Activated CD4-positive, alpha-beta memory T cell treated with anti-CD3 and anti-CD28 coated beads for 36 hours (primary cell): ENCODE measurements around the gene ITGA1. TPM values are rescaled to one million over a fixed set of nuclear protein-coding genes. Genes with fewer than 3 reads are reported as not detected.

Source experiments
- CTCF ChIA-PET: fragments of 350-600 bp; sonication (Branson Sonifier 250); formaldehyde crosslinking; loops from one replicate; lab custom pipeline; 2021; ENCODE audit warnings: antibody characterized with exemption, inconsistent platforms; lab: Charles Lee
- POLR2A ChIA-PET: fragments of 350-600 bp; sonication (Branson Sonifier 250); formaldehyde crosslinking; loops from one replicate; lab custom pipeline; 2021; ENCODE audit warnings: antibody characterized with exemption; lab: Charles Lee
- DNase-seq: peaks from one replicate; pipeline ENCODE4 v3.0.0-alpha.2; 2020
- H3K27ac Mint-ChIP-seq: one replicate; pipeline ENCODE4 v1.8.0; 2021; ENCODE audit warnings: mixed read lengths
- H3K27me3 Mint-ChIP-seq: one replicate; pipeline ENCODE4 v1.8.0; 2021; ENCODE audit warnings: mixed read lengths
- H3K36me3 Mint-ChIP-seq: one replicate; pipeline ENCODE4 v1.8.0; 2021; ENCODE audit warnings: mixed read lengths
- H3K4me1 Mint-ChIP-seq: one replicate; pipeline ENCODE4 v1.8.0; 2021; ENCODE audit warnings: low read depth, mixed read lengths
- H3K4me3 Mint-ChIP-seq: one replicate; pipeline ENCODE4 v1.8.0; 2021; ENCODE audit warnings: mild to moderate bottlenecking, mixed read lengths
- H3K9me3 Mint-ChIP-seq: one replicate; pipeline ENCODE4 v1.8.0; 2021; ENCODE audit warnings: mixed read lengths
- intact Hi-C: fragments of 100-400 bp; cut with micrococcal nuclease; formaldehyde crosslinking; loops from one replicate; pipeline ENCODE4 v1.15.1; 2023
- total RNA-seq, 2 experiments: library from RNA; stranded (reverse); gene quantifications; one replicate each; pipeline ENCODE4 v1.2.3, GENCODE V29; 2021

The ITGA1 gene
- total RNA-seq, 2 experiments from 2014 or later: 0.62 to 1.3 TPM

DNA sequence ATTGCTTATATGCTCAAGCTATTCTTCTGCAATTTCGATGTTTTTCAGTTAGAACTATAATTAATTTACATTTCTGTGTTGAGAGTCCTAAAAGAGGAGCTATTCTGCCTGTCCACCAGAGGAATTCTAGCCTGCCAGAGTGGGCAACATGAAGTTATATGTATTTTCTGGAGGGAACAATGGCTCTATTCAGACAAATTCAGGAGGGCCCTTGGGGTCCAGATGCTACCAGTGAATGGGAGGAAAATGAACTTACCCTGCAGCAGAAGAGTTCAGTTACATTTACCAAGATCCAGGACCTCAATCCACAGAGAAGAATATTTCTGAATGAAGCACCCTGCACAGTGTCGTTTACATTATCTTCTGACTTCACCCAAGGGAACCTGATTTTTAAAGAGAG is 80.7 kb downstream of the ITGA1 start:
- Mint-ChIP-seq H3K4me3 (no peak overlapping the region), H3K36me3 (no peaks in the 10 kb centered on the region), H3K27ac (no peak overlapping the region), H3K4me1 (no peaks in the 10 kb centered on the region), H3K9me3 (no peaks in the 10 kb centered on the region), H3K27me3 (no peaks in the 10 kb centered on the region)
- intact Hi-C loops: no loop called here
- ChIA-PET POLR2A (no interaction called here), CTCF (interaction anchor here (0.6 to 1.1 kb wide), 2 partner anchors 46 to 69 kb away, joined by 3 read pairs; no protein-coding TSS in a partner anchor)
- DNase-seq: no peak

DNA sequence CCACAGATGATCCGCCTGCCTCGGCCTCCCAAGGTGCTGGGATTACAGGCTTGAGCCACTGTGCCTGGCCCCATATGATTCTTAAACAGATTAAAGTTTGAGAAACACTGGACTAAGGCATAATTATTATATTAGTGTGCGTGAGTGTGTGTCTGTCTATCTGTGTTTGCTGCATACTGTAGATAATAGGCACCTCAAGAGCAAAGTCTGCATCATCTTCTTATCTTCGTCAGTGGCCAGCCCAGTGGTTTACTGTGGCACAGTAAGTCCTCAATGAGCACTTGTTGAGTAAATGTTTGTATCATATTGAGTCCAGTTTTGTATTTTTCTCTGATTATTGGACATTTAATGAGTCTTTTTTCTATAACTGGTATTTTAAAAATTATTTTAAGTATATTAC is 81.7 kb downstream of the ITGA1 start:
- no peak for DNase-seq
- no peaks in the 10 kb centered on the region for H3K36me3 Mint-ChIP-seq

DNA sequence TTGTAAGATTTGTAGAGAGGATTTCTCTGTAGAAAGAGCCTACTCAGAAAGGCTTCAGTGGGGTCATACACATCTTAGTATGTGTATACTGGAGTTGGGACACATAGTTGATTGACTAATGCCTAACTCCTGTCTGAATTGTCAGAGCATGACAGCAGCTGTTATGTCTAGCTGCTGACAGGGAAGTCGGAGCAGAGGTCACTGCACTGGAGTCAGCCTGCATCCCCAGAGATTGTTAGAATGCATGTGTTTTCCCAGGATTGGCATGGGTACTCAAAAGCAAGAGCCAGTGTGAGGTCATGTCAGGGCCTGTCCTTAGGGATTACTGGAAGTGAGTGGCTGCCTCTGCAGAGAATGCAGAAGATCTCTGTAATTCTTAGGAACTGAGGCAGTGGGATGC is 82.7 kb downstream of the ITGA1 start:
- DNase-seq: no peak
- ChIA-PET CTCF (no interaction called here), POLR2A (no interaction called here)
- H3K36me3 Mint-ChIP-seq: no peaks in the 10 kb centered on the region
- H3K27ac Mint-ChIP-seq: no peak overlapping the region
- no peaks in the 10 kb centered on the region for H3K9me3 Mint-ChIP-seq
- no peak overlapping the region for H3K4me3 Mint-ChIP-seq
- no peaks in the 10 kb centered on the region for H3K4me1 Mint-ChIP-seq
- intact Hi-C loops: no loop called here
- no peaks in the 10 kb centered on the region for H3K27me3 Mint-ChIP-seq

More for the DNA sequence above, 81.7 kb downstream of the ITGA1 start:
- intact Hi-C loops: no loop called here
- no peaks in the 10 kb centered on the region for H3K27me3 Mint-ChIP-seq
- CTCF ChIA-PET: no interaction called here
- no peaks in the 10 kb centered on the region for H3K9me3 Mint-ChIP-seq
- POLR2A ChIA-PET: no interaction called here
- H3K27ac Mint-ChIP-seq: no peak overlapping the region
- H3K4me3 Mint-ChIP-seq: no peak overlapping the region
- no peaks in the 10 kb centered on the region for H3K4me1 Mint-ChIP-seq

DNA sequence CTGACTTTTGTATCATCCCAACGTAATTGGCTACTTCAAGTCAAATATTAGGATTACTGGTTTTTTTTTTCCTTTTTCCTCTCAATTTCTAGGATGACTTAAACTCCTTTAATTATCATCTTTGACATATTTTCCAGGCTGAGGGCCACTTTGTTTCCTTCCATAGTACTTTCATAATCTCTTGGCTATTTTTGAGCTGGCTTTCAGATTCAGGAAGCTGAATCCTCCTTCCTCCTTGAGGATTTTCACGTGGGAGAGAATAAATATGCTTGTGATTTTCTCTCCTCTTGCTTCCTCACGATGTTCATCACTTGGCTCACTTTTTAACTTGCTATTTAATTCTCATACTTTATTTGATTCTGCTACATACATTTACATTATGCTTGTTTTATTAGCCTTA is 88.1 kb downstream of the ITGA1 start:
- no peaks in the 10 kb centered on the region for H3K9me3 Mint-ChIP-seq
- no peak overlapping the region for H3K4me3 Mint-ChIP-seq
- no peak overlapping the region for H3K27ac Mint-ChIP-seq
- no peaks in the 10 kb centered on the region for H3K27me3 Mint-ChIP-seq
- intact Hi-C loops: no loop called here
- DNase-seq: no peak
- H3K4me1 Mint-ChIP-seq: no peaks in the 10 kb centered on the region
- POLR2A ChIA-PET: no interaction called here
- no peaks in the 10 kb centered on the region for H3K36me3 Mint-ChIP-seq
- CTCF ChIA-PET: no interaction called here

DNA sequence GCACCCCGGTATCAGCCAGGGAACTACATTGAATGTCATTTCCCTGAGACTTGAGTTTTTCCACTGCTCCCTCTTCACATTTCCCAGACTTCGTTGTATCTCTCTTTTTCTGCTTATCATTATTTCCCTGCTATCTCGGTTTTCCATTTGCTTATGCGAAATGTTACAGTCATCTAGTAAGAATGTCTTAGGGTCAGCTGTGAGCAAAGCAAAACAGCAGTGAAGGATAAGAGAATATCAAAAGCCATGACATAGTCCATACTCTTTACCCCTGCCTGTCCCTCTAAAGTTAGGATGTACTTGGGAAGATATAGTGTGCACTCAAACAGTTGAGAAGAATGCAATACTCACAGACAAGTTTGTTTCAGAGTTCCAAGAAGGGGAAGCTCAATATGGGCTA is 88.7 kb downstream of the ITGA1 start:
- CTCF ChIA-PET: no interaction called here
- Mint-ChIP-seq H3K4me3 (no peak overlapping the region), H3K9me3 (no peaks in the 10 kb centered on the region), H3K27me3 (no peaks in the 10 kb centered on the region), H3K4me1 (no peaks in the 10 kb centered on the region), H3K27ac (no peak overlapping the region), H3K36me3 (no peaks in the 10 kb centered on the region)
- POLR2A ChIA-PET: no interaction called here
- intact Hi-C loops: no loop called here
- DNase-seq: no peak

DNA sequence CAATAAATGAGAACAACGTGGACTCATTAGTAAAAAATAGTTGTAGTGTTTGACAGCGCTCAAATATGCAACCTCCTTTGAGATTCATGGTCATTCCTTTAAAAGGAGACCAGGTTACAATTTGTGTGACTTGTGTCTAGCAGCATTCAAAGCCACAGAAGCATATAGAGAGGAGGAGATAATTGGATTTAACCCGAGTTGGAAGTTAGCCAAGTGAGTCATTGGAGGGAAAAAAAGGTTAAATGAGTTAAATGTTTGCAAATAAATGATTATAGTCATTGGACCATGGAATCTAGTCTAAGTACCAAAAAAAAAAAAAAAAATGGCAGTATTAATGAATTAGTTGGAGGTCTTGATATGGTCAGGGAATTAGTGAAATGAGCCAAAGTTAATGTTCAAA is 90.9 kb downstream of the ITGA1 start:
- intact Hi-C loops: no loop called here
- CTCF ChIA-PET: no interaction called here

DNA sequence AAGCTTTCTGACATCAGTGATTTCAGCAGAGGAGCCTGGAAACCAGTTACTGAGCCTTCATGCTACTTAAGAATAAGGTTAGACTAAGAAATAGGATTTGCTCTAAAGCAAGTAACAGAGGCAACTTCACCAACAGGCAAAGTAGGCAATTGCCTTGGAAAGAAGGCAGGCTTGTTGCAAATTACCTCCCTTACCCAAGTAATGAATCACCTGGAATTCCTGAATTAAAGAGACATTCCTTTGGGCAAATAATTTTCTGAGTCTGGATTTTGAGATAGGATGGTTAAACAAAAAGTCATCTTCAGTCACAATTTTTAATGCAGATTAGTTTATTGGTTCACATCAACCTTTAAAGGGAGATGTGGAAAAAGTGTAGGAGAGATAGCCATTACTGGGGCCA is 92.8 kb downstream of the ITGA1 start:
- intact Hi-C loops: no loop called here
- ChIA-PET CTCF (interaction anchor here (1.1 kb wide), 1 partner anchor 35 kb away, joined by 3 read pairs; no protein-coding TSS in a partner anchor), POLR2A (no interaction called here)
- DNase-seq: no peak
- Mint-ChIP-seq H3K27ac (no peak overlapping the region), H3K4me1 (no peaks in the 10 kb centered on the region), H3K9me3 (no peaks in the 10 kb centered on the region), H3K27me3 (no peaks in the 10 kb centered on the region), H3K4me3 (no peak overlapping the region), H3K36me3 (no peaks in the 10 kb centered on the region)

More for the DNA sequence above, 90.9 kb downstream of the ITGA1 start:
- no peaks in the 10 kb centered on the region for H3K27me3 Mint-ChIP-seq
- no peak overlapping the region for H3K4me3 Mint-ChIP-seq
- no peak for DNase-seq
- no peak overlapping the region for H3K27ac Mint-ChIP-seq
- POLR2A ChIA-PET: no interaction called here
- H3K9me3 Mint-ChIP-seq: no peaks in the 10 kb centered on the region
- H3K4me1 Mint-ChIP-seq: no peaks in the 10 kb centered on the region
- H3K36me3 Mint-ChIP-seq: no peaks in the 10 kb centered on the region

DNA sequence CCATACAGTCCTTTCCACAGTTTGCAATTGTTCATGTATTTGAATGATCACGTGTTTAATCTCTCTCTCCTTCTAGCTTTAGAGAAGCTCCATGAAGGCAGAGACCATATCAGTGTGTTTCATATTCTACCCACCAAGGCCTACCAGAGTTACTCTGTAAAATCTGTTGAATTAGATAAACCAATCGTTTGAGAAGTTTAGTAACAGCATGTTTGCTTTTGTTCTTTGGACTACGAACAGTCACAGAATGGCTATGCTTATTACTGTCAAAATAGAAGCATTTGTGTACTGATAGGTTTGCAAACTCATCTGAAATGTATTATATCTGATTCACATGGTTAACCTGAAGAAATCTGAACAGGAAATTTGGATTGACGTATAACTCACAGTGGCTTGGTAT is 93.8 kb downstream of the ITGA1 start:
- ChIA-PET CTCF (no interaction called here), POLR2A (no interaction called here)
- Mint-ChIP-seq H3K36me3 (no peaks in the 10 kb centered on the region), H3K4me3 (no peak overlapping the region), H3K27ac (no peak overlapping the region), H3K27me3 (no peaks in the 10 kb centered on the region), H3K9me3 (no peaks in the 10 kb centered on the region), H3K4me1 (no peaks in the 10 kb centered on the region)
- DNase-seq: no peak
- intact Hi-C loops: no loop called here

DNA sequence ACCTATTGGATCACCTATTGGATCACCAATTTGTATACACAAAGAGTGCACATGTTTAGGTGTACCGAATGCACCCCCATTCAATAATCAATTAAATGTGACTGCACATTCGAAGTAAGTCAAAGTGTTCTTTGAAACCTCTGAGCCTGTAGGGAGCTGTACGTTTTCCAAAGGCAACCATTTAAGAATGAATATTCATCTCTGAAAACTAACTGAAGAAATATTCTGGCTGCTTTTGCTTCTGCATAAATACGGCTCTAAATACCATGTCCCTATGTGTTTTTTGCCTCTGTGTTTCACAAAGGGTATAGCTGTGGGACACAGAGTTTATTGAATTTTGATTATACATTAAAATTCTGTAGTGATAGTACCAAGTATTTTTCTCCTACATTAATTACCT is 95.4 kb downstream of the ITGA1 start:
- POLR2A ChIA-PET: no interaction called here
- H3K4me1 Mint-ChIP-seq: no peaks in the 10 kb centered on the region
- CTCF ChIA-PET: interaction anchor here (0.6 kb wide), 1 partner anchor 71 kb away, joined by 3 read pairs; no protein-coding TSS in a partner anchor
- no peak overlapping the region for H3K27ac Mint-ChIP-seq
- no peaks in the 10 kb centered on the region for H3K36me3 Mint-ChIP-seq
- H3K4me3 Mint-ChIP-seq: no peak overlapping the region
- H3K27me3 Mint-ChIP-seq: no peaks in the 10 kb centered on the region
- H3K9me3 Mint-ChIP-seq: no peaks in the 10 kb centered on the region
- intact Hi-C loops: no loop called here
- DNase-seq: no peak

DNA sequence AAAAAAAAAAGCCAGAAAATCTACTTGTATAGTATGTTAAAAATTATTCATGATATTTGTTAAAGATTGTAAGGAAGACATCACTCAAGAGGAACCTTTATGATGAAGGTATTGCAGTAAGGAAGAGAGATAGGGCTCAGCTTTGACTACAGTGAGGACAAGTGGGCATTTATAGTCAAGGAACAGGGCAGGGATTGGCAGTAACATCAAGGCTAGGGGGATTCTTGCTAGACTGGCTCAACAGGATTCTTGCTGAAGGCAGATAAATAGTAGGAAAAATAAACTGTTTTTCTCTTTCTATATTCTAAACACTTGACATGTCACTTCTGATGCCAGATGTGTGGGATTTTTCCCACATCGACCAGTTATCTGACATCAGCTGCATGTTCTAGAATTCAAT is 96.7 kb downstream of the ITGA1 start:
- CTCF ChIA-PET: no interaction called here
- intact Hi-C loops: no loop called here
- POLR2A ChIA-PET: no interaction called here
- DNase-seq: no peak
- H3K36me3 Mint-ChIP-seq: no peaks in the 10 kb centered on the region
- no peaks in the 10 kb centered on the region for H3K27me3 Mint-ChIP-seq
- H3K4me1 Mint-ChIP-seq: no peaks in the 10 kb centered on the region
- no peak overlapping the region for H3K4me3 Mint-ChIP-seq
- H3K9me3 Mint-ChIP-seq: no peaks in the 10 kb centered on the region
- no peak overlapping the region for H3K27ac Mint-ChIP-seq

DNA sequence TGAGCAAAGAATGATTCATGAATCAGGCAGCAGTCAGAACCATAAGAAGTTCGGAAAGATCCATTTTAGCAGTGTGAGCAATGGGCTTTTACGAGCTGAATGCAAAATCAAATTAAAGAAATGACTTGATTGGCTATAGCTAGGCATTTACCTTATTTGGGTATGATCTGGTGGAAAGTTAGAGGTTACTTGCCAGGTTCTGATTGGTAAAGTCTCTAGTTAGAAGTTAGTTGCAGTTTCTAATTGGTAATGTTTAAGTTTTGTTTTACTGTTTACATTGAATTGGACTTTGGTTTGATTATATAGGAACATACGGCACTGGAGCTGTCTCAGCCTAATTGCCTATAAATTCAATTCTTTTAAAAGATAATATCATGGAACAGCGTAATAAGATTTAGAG is 97.9 kb downstream of the ITGA1 start:
- intact Hi-C loops: no loop called here
- no peak overlapping the region for H3K4me3 Mint-ChIP-seq
- H3K27ac Mint-ChIP-seq: no peak overlapping the region
- no peaks in the 10 kb centered on the region for H3K36me3 Mint-ChIP-seq
- H3K27me3 Mint-ChIP-seq: no peaks in the 10 kb centered on the region
- POLR2A ChIA-PET: no interaction called here
- H3K4me1 Mint-ChIP-seq: no peaks in the 10 kb centered on the region
- no peaks in the 10 kb centered on the region for H3K9me3 Mint-ChIP-seq
- CTCF ChIA-PET: no interaction called here
- DNase-seq: no peak

DNA sequence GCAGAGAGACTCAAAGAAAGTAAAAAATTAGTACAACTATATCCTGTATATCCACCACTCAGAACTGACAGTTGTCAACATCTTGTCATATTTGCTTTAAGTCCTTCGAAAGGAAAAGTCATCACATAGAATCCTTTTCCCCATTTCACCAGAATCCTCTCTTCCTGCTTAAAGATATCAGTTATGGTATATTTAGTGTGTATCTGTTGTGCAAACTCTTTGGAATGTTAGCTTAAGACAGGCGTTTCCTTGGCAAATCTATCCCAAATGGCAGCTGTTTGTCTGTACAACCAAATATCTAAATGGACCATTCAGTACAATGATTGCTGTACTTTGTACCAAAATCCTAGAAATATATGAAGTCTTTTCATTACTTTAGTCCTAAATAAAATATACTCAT is 98.5 kb downstream of the ITGA1 start:
- Mint-ChIP-seq H3K4me1 (no peaks in the 10 kb centered on the region), H3K27me3 (no peaks in the 10 kb centered on the region), H3K4me3 (no peak overlapping the region), H3K36me3 (no peaks in the 10 kb centered on the region), H3K27ac (no peak overlapping the region), H3K9me3 (no peaks in the 10 kb centered on the region)
- ChIA-PET CTCF (no interaction called here), POLR2A (no interaction called here)
- intact Hi-C loops: no loop called here
- no peak for DNase-seq

DNA sequence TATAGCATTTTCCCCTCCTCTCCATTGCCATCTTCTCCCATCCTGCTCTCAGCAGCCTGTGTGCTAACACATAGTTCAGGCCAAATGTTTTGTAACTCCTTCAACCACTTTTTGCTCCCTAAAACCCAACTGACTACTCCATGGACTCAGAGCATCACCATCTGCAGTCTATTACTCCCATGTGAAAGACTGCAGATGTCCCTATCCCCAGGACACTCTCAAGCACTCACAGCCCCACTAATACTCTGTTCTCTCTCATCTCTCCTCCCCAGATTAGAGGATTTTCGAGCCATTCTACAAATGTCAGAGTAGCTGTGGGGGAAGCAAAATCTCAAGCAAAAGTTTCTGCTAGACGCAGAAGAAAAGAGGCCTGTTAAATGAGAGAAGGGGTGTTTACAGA is 99.3 kb downstream of the ITGA1 start:
- no peaks in the 10 kb centered on the region for H3K27me3 Mint-ChIP-seq
- intact Hi-C loops: no loop called here
- no peak for DNase-seq
- ChIA-PET POLR2A (no interaction called here), CTCF (no interaction called here)
- no peak overlapping the region for H3K4me3 Mint-ChIP-seq
- H3K4me1 Mint-ChIP-seq: no peaks in the 10 kb centered on the region
- no peak overlapping the region for H3K27ac Mint-ChIP-seq
- H3K9me3 Mint-ChIP-seq: no peaks in the 10 kb centered on the region
- no peaks in the 10 kb centered on the region for H3K36me3 Mint-ChIP-seq
